Activated CD8-positive, alpha-beta T cell treated with anti-CD3 and anti-CD28 coated beads for 36 hours (primary cell): Measurements from ENCODE around the gene SOX13. TPM values are rescaled to one million over a fixed set of nuclear protein-coding genes. Genes with fewer than 3 reads are reported as not detected.

Experiments
- ATAC-seq: fragments of 200-7000 bp; cut with Tn5 transposase; one replicate; pipeline ENCODE4 v1.10.0; 2021; ENCODE audit warnings: mild to moderate bottlenecking, moderate library complexity
- CTCF ChIA-PET: fragments of 350-600 bp; sonication (Branson Sonifier 250); formaldehyde crosslinking; loops from one replicate; lab custom pipeline; 2021; ENCODE audit warnings: antibody characterized with exemption; lab: Charles Lee
- POLR2A ChIA-PET: fragments of 350-600 bp; sonication (Branson Sonifier 250); formaldehyde crosslinking; loops from one replicate; lab custom pipeline; 2021; ENCODE audit warnings: antibody characterized with exemption; lab: Charles Lee
- DNase-seq: peaks from one replicate; pipeline ENCODE4 v3.0.0-alpha.2; 2020
- H3K27ac Mint-ChIP-seq: one replicate; pipeline ENCODE4 v1.8.0; 2021; ENCODE audit warnings: mild to moderate bottlenecking, mixed read lengths
- H3K27me3 Mint-ChIP-seq: one replicate; pipeline ENCODE4 v1.8.0; 2021; ENCODE audit warnings: mixed read lengths
- H3K36me3 Mint-ChIP-seq: one replicate; pipeline ENCODE4 v1.8.0; 2021; ENCODE audit warnings: low read depth, mixed read lengths
- H3K4me1 Mint-ChIP-seq: one replicate; pipeline ENCODE4 v1.8.0; 2021; ENCODE audit warnings: low read depth, mixed read lengths
- H3K4me3 Mint-ChIP-seq: one replicate; pipeline ENCODE4 v1.8.0; 2021; ENCODE audit warnings: mild to moderate bottlenecking, moderate library complexity, mixed read lengths
- H3K9me3 Mint-ChIP-seq: one replicate; pipeline ENCODE4 v1.8.0; 2021; ENCODE audit warnings: mixed read lengths
- CTCF ChIP-seq: fragments of 200-600 bp; IDR thresholded peaks from one replicate; pipeline ENCODE4 v1.8.0; 2022; ENCODE audit warnings: antibody characterized with exemption, mild to moderate bottlenecking
- intact Hi-C: fragments of 100-400 bp; cut with micrococcal nuclease; formaldehyde crosslinking; loops from one replicate; pipeline ENCODE4 v1.10.0; 2022
- total RNA-seq, 2 experiments: library from RNA; stranded (reverse); gene quantifications; one replicate each; pipeline ENCODE4 v1.2.3, GENCODE V29; 2021

The SOX13 gene
- total RNA-seq, 2 experiments from 2014 or later, result 1.6 to 1.7 TPM

GRCh38 chr1:204112876-204113730, 40.2 kb downstream of the SOX13 start:
- CTCF ChIA-PET, result interaction anchor here (1.0 to 1.1 kb wide), 3 partner anchors 13 to 16 kb away, joined by 3 to 4 read pairs (median 3); no protein-coding TSS in a partner anchor
- Mint-ChIP-seq H3K4me3 (no peak overlapping the region), H3K36me3 (no peaks in the 10 kb centered on the region), H3K27ac (no peak overlapping the region), H3K9me3 (no peaks in the 10 kb centered on the region), H3K4me1 (no peaks in the 10 kb centered on the region), H3K27me3 (no peaks in the 10 kb centered on the region)
- POLR2A ChIA-PET, result interaction anchor here (1.5 kb wide), 1 partner anchor 9 kb away, joined by 3 read pairs; no protein-coding TSS in a partner anchor
- intact Hi-C loops, result no loop called here
- no peak for ATAC-seq
- no peak for DNase-seq
- no peak for TF ChIP-seq CTCF

- POLR2A ChIA-PET, result interaction anchor here (1.5 kb wide), 1 partner anchor 10 kb away, joined by 3 read pairs; no protein-coding TSS in a partner anchor
- Mint-ChIP-seq H3K9me3 (no peaks in the 10 kb centered on the region), H3K36me3 (no peaks in the 10 kb centered on the region), H3K27ac (no peak overlapping the region), H3K4me1 (no peaks in the 10 kb centered on the region), H3K4me3 (no peak overlapping the region), H3K27me3 (no peaks in the 10 kb centered on the region)
- DNase-seq (no peak), ATAC-seq (no peak)
- no peak for TF ChIP-seq CTCF
- CTCF ChIA-PET, result interaction anchor here (1.0 to 1.1 kb wide), 2 partner anchors 12 to 15 kb away, joined by 3 read pairs; no protein-coding TSS in a partner anchor
- intact Hi-C loops, result no loop called here
These were observed 41.0 kb downstream of the SOX13 start for GRCh38 chr1:204113896-204114295.

DNA sequence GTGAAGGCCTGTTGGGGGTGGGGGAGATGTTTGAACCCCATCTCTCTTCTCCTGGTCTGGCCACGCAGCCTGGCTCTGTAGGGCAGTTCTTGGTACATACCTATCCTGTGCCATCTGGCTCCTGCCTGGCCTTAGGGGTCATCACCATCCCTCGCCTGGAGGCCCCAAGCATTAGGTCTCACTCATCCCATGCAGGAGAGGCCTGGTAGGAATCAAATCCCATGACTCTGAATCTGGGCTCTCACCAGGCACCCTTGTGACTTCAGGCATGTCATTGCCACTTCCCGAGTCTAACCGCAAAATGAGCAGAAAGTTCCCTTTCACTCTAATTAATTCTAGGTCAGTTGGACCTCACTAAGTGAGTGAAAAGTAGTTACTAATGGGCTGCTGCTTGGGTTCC, 41.7 kb downstream of the SOX13 start:
- POLR2A ChIA-PET, result no interaction called here
- Mint-ChIP-seq H3K4me1 (no peaks in the 10 kb centered on the region), H3K9me3 (no peaks in the 10 kb centered on the region), H3K27me3 (no peaks in the 10 kb centered on the region), H3K4me3 (no peak overlapping the region), H3K36me3 (no peaks in the 10 kb centered on the region), H3K27ac (no peak overlapping the region)
- intact Hi-C loops, result no loop called here
- no peak for ATAC-seq
- CTCF ChIA-PET, result no interaction called here
- no peak for TF ChIP-seq CTCF
- DNase-seq, result no peak

GRCh38 chr1:204115116-204115515, 42.2 kb downstream of the SOX13 start:
- ATAC-seq, result no peak
- no peak for DNase-seq
- no peak overlapping the region for H3K4me3 Mint-ChIP-seq
- ChIA-PET POLR2A (no interaction called here), CTCF (interaction anchor here (2.5 kb wide), 1 partner anchor 13 kb away, joined by 7 read pairs; no protein-coding TSS in a partner anchor)
- no peaks in the 10 kb centered on the region for H3K4me1 Mint-ChIP-seq
- H3K27ac Mint-ChIP-seq, result no peak overlapping the region
- TF ChIP-seq CTCF, result no peak
- intact Hi-C loops, result no loop called here
- no peaks in the 10 kb centered on the region for H3K9me3 Mint-ChIP-seq
- no peaks in the 10 kb centered on the region for H3K27me3 Mint-ChIP-seq
- no peaks in the 10 kb centered on the region for H3K36me3 Mint-ChIP-seq

- no peaks in the 10 kb centered on the region for H3K4me1 Mint-ChIP-seq
- H3K27me3 Mint-ChIP-seq, result no peaks in the 10 kb centered on the region
- H3K9me3 Mint-ChIP-seq, result no peaks in the 10 kb centered on the region
- DNase-seq (no peak), ATAC-seq (no peak)
- H3K4me3 Mint-ChIP-seq, result no peak overlapping the region
- ChIA-PET CTCF (interaction anchor here (2.5 kb wide), 1 partner anchor 12 kb away, joined by 7 read pairs; no protein-coding TSS in a partner anchor), POLR2A (interaction anchor here (0.5 to 1.3 kb wide), 3 partner anchors 9 to 299 kb away, joined by 3 to 4 read pairs (median 3); no protein-coding TSS in a partner anchor)
- no peaks in the 10 kb centered on the region for H3K36me3 Mint-ChIP-seq
- intact Hi-C loops, result no loop called here
- no peak overlapping the region for H3K27ac Mint-ChIP-seq
- TF ChIP-seq CTCF, result no peak
These were observed 43.6 kb downstream of the SOX13 start for GRCh38 chr1:204116539-204116938.
